Gastroesophageal sphincter (tissue), 3 donors: Measurements from ENCODE around the gene CPO.

Experiments
- POLR2A ChIP-seq, 2 donors: fragments of 450-650 bp; IDR thresholded peaks; one replicate each; pipeline ENCODE4 v1.6.1; 2017; ENCODE audit warnings: antibody characterized with exemption in 2 of 2, mild to moderate bottlenecking in 2 of 2, moderate library complexity in 1 of 2
- POLR2AphosphoS5 ChIP-seq: sonication (generic); formaldehyde crosslinking; IDR thresholded peaks from one replicate; pipeline ENCODE4 v1.6.1; 2017; ENCODE audit warnings: antibody characterized with exemption
- TF ChIP-seq, protein P1 (sequence below), 4 experiments: fragments of 200-600 bp in 2 of 4; fragments of 450-650 bp in 2 of 4; sonication (generic) in 1 of 4; IDR thresholded peaks; one replicate each; pipeline ENCODE4 v1.5.1; 2017 to 2019; ENCODE audit warnings: antibody characterized with exemption in 4 of 4, mild to moderate bottlenecking in 2 of 4, moderate library complexity in 2 of 4

DNA sequence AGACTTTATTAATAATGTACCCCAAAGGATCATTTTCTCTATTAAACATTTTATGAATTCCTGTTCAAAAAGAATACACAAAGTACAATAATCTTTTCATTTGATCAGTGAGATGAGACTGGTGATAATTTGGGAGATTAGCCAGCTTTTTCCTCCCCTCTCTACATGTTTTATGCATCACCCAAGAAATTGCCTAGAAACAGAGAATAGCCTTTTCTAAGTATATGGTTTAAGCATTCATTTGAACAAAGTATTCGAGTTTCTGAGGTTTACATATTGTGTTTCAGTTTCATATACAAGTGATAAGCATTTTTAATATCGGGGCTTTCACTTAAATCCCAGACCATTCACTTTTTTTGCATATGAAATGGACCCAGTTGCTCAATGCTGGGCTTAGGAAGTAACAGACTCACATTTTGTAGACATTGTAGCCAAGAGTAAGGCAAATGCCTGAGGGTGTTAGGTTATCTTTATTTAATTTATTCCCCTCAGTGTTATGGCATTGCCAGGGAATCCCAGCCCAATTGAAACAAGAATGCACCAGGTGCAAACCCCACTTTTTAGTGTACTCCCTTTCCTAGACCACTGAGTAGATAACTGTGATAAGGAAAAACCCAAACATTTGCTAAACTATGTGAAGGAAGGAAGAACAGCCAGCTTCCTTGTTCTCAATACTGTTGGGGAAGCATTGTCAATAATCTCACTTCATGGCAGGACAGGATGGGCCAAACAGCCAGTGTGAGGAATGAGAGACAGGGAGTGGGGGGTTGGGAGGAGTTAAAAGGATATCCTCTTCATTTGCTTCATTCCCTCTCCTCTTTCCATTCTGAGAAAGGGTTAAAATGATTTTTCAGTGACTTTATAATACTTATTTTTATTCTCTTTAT, 3.5 kb downstream of the CPO start:
- TF ChIP-seq POLR2AphosphoS5 (no peak), POLR2A (IDR thresholded peaks at IDR 0.05) (no peak)
- TF ChIP-seq, protein P1, sequence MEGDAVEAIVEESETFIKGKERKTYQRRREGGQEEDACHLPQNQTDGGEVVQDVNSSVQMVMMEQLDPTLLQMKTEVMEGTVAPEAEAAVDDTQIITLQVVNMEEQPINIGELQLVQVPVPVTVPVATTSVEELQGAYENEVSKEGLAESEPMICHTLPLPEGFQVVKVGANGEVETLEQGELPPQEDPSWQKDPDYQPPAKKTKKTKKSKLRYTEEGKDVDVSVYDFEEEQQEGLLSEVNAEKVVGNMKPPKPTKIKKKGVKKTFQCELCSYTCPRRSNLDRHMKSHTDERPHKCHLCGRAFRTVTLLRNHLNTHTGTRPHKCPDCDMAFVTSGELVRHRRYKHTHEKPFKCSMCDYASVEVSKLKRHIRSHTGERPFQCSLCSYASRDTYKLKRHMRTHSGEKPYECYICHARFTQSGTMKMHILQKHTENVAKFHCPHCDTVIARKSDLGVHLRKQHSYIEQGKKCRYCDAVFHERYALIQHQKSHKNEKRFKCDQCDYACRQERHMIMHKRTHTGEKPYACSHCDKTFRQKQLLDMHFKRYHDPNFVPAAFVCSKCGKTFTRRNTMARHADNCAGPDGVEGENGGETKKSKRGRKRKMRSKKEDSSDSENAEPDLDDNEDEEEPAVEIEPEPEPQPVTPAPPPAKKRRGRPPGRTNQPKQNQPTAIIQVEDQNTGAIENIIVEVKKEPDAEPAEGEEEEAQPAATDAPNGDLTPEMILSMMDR (IDR thresholded peaks at IDR 0.05): no peak
